H9 (cell line): ENCODE data around the gene MXRA7. TPM values are rescaled to one million over a fixed set of nuclear protein-coding genes. Genes with fewer than 3 reads are reported as not detected.

Source experiments
- DNase-seq: peaks from one replicate; pipeline ENCODE4 v3.0.0-alpha.2; 2017
- H2AFZ ChIP-seq: one replicate; pipeline ENCODE4 v1.6.1; 2013; ENCODE audit warnings: mild to moderate bottlenecking, low read length, control low read depth, moderate library complexity
- H2AK5ac ChIP-seq: 2 replicates; pipeline ENCODE4 v1.6.1; 2013; ENCODE audit warnings: low read length, control low read depth, mixed read lengths; ENCODE audit not compliant: insufficient read length
- H2BK120ac ChIP-seq: one replicate; pipeline ENCODE4 v1.6.1; 2013; ENCODE audit warnings: low read depth, mild to moderate bottlenecking, low read length, control low read depth, inconsistent platforms; ENCODE audit not compliant: poor library complexity, severe bottlenecking
- H2BK12ac ChIP-seq: 2 replicates; pipeline ENCODE4 v1.6.1; 2013; ENCODE audit warnings: low read length, control low read depth, mixed read lengths, low read depth; ENCODE audit not compliant: insufficient read length
- H2BK15ac ChIP-seq: 2 replicates; pipeline ENCODE4 v1.6.1; 2013; ENCODE audit warnings: low read depth, low read length, control low read depth
- H2BK20ac ChIP-seq: one replicate; pipeline ENCODE4 v1.6.1; 2013; ENCODE audit warnings: low read depth, mild to moderate bottlenecking, low read length, control low read depth, inconsistent platforms; ENCODE audit not compliant: poor library complexity, severe bottlenecking
- H2BK5ac ChIP-seq: 2 replicates; pipeline ENCODE4 v1.6.1; 2013; ENCODE audit warnings: low read length, control low read depth, mixed read lengths; ENCODE audit not compliant: insufficient read length
- H3K14ac ChIP-seq: 2 replicates; pipeline ENCODE4 v1.6.1; 2013; ENCODE audit warnings: low read length, control low read depth; ENCODE audit not compliant: insufficient read depth
- H3K18ac ChIP-seq: 2 replicates; pipeline ENCODE4 v1.6.1; 2013; ENCODE audit warnings: low read depth, mild to moderate bottlenecking, mixed read lengths, low read length, control low read depth; ENCODE audit not compliant: insufficient read length
- H3K23ac ChIP-seq: 2 replicates; pipeline ENCODE4 v1.6.1; 2013; ENCODE audit warnings: low read length, control low read depth, mixed read lengths, low read depth; ENCODE audit not compliant: insufficient read length
- H3K23me2 ChIP-seq: 2 replicates; pipeline ENCODE4 v1.6.1; 2013; ENCODE audit warnings: low read depth, mild to moderate bottlenecking, mixed read lengths, low read length, control low read depth; ENCODE audit not compliant: insufficient read length, poor library complexity, severe bottlenecking
- H3K27ac ChIP-seq: 2 replicates; pipeline ENCODE4 v1.5.1; 2013; ENCODE audit warnings: low read length, control low read depth, mixed read lengths, low read depth; ENCODE audit not compliant: insufficient read length
- H3K27me3 ChIP-seq: 2 replicates; pipeline ENCODE4 v1.6.1; 2013; ENCODE audit warnings: low read length, control low read depth, inconsistent platforms; ENCODE audit not compliant: insufficient read depth
- H3K4ac ChIP-seq: 2 replicates; pipeline ENCODE4 v1.6.1; 2013; ENCODE audit warnings: low read depth, mild to moderate bottlenecking, control low read depth, inconsistent platforms, low read length, moderate library complexity
- H3K4me1 ChIP-seq: 2 replicates; pipeline ENCODE4 v1.6.1; 2013; ENCODE audit warnings: low read length, control low read depth, inconsistent platforms; ENCODE audit not compliant: insufficient read depth
- H3K4me2 ChIP-seq: 2 replicates; pipeline ENCODE4 v1.6.1; 2013; ENCODE audit warnings: low read length, control low read depth, mixed read lengths; ENCODE audit not compliant: insufficient read length, insufficient read depth
- H3K56ac ChIP-seq: 2 replicates; pipeline ENCODE4 v1.6.1; 2013; ENCODE audit warnings: low read depth, mild to moderate bottlenecking, mixed read lengths, low read length, control low read depth; ENCODE audit not compliant: insufficient read length
- H3K79me1 ChIP-seq: 2 replicates; pipeline ENCODE4 v1.6.1; 2013; ENCODE audit warnings: low read depth, mild to moderate bottlenecking, moderate library complexity, low read length, control low read depth, inconsistent platforms; ENCODE audit not compliant: insufficient read depth, poor library complexity, severe bottlenecking
- H3K79me2 ChIP-seq: 2 replicates; pipeline ENCODE4 v1.6.1; 2013; ENCODE audit warnings: low read length, control low read depth, inconsistent platforms; ENCODE audit not compliant: insufficient read depth
- H3K9ac ChIP-seq: 2 replicates; pipeline ENCODE4 v1.6.1; 2013; ENCODE audit warnings: low read length, control low read depth, mixed read lengths; ENCODE audit not compliant: insufficient read length; ENCODE audit errors: extremely low read depth
- H3K9me3 ChIP-seq: one replicate; pipeline ENCODE4 v1.6.1; 2013; ENCODE audit warnings: low read depth, low read length, inconsistent platforms; ENCODE audit not compliant: control insufficient read depth
- H3T11ph ChIP-seq: one replicate; pipeline ENCODE4 v1.6.1; 2013; ENCODE audit warnings: mild to moderate bottlenecking, low read length, control low read depth, inconsistent platforms
- H4K20me1 ChIP-seq: one replicate; pipeline ENCODE4 v1.6.1; 2013; ENCODE audit not compliant: control insufficient read depth, insufficient read length, insufficient read depth
- H4K5ac ChIP-seq: 2 replicates; pipeline ENCODE4 v1.6.1; 2013; ENCODE audit warnings: low read depth, mild to moderate bottlenecking, mixed read lengths, low read length, control low read depth; ENCODE audit not compliant: insufficient read length
- H4K8ac ChIP-seq: replicated peaks from 2 replicates; pipeline ENCODE4 v1.6.1; 2013; ENCODE audit warnings: low read length, control low read depth, mixed read lengths, low read depth; ENCODE audit not compliant: insufficient read length
- H4K91ac ChIP-seq: 2 replicates; pipeline ENCODE4 v1.6.1; 2013; ENCODE audit warnings: low read depth, mild to moderate bottlenecking, moderate library complexity, mixed read lengths, low read length, control low read depth; ENCODE audit not compliant: insufficient read length
- H3K27ac Mint-ChIP-seq, 3 experiments: 2 replicates in 2 of 3; 3 replicates in 1 of 3; pipeline ENCODE4 v1.8.0; 2020 to 2021; ENCODE audit warnings: mixed read lengths in 3 of 3, mild to moderate bottlenecking in 1 of 3, moderate library complexity in 1 of 3
- H3K27me3 Mint-ChIP-seq: 2 replicates; pipeline ENCODE4 v1.8.0; 2021; ENCODE audit warnings: low read depth, mild to moderate bottlenecking, moderate library complexity, mixed read lengths
- H3K36me3 Mint-ChIP-seq, 3 experiments: 2 replicates in 2 of 3; 3 replicates in 1 of 3; pipeline ENCODE4 v1.8.0; 2020 to 2021; ENCODE audit warnings: low read depth in 3 of 3, mixed read lengths in 3 of 3; ENCODE audit not compliant: insufficient read depth in 1 of 3
- H3K4me1 Mint-ChIP-seq, 2 experiments: 2 replicates each; pipeline ENCODE4 v1.8.0; 2020; ENCODE audit warnings: mixed read lengths in 2 of 2
- H3K4me3 Mint-ChIP-seq, 2 experiments: 2 replicates in 1 of 2; 3 replicates in 1 of 2; pipeline ENCODE4 v1.8.0; 2020 to 2021; ENCODE audit warnings: mild to moderate bottlenecking in 2 of 2, mixed read lengths in 2 of 2, moderate library complexity in 1 of 2
- H3K9me3 Mint-ChIP-seq, 2 experiments: 2 replicates in 1 of 2; 3 replicates in 1 of 2; pipeline ENCODE4 v1.8.0; 2020; ENCODE audit warnings: mild to moderate bottlenecking in 2 of 2, mixed read lengths in 2 of 2, moderate library complexity in 1 of 2
- CTCF ChIP-seq: fragments of 200-600 bp; sonication (generic); conservative IDR thresholded peaks from 3 replicates; pipeline ENCODE4 v1.8.0; 2021; ENCODE audit warnings: antibody characterized with exemption, mild to moderate bottlenecking
- WGBS: extraction: QIAGEN DNeasy Blood & Tissue Kit; methylation state at CpG from one replicate; pipeline ENCODE4 v1.1.7; 2013; ENCODE audit warnings: missing lambda C conversion rate, low lambda C conversion rate, mixed read lengths; ENCODE audit not compliant: insufficient read length; ENCODE audit errors: extremely low coverage; 5-methylcytosine and 5-hydroxymethylcytosine counted together
- total RNA-seq: library from RNA; stranded (reverse); gene quantifications from 2 replicates; pipeline ENCODE4 v1.2.1, GENCODE V29; 2021

MXRA7 gene
- total RNA-seq, 1 experiment from 2014 or later, result 28.2 TPM

- Histone ChIP-seq H2BK5ac (no peak overlapping the region), H3K4me1 (no peaks in the 10 kb centered on the region), H3K79me2 (no peaks in the 10 kb centered on the region), H2BK120ac (no peak overlapping the region), H4K20me1 (no peaks in the 10 kb centered on the region), H3K23me2 (no peaks in the 10 kb centered on the region), H3K9me3 (no peaks in the 10 kb centered on the region), H2BK12ac (no peak overlapping the region), H3K23ac (no peak overlapping the region), H3K9ac (no peak overlapping the region), H2AK5ac (no peak overlapping the region), H3T11ph (no peak overlapping the region), H3K27me3 (no peaks in the 10 kb centered on the region), H2BK20ac (no peak overlapping the region), H3K56ac (no peak overlapping the region), H4K8ac (no peak overlapping the region), H4K91ac (no peak overlapping the region), H3K14ac (no peak overlapping the region), H3K79me1 (no peaks in the 10 kb centered on the region), H3K27ac (no peak overlapping the region), H2AFZ (no peak overlapping the region), H3K4ac (no peak overlapping the region), H3K18ac (no peak overlapping the region), H4K5ac (no peak overlapping the region), H3K4me2 (no peak overlapping the region), H2BK15ac (no peak overlapping the region)
- Mint-ChIP-seq H3K27me3 (no peaks in the 10 kb centered on the region; the same call in 1 of the 2 replicates), H3K36me3 (peaks cover 0 to 4% (median 0%) of the 10 kb centered on the region in 3 experiments; a peak in 1 of 7 replicates), H3K27ac (no peak overlapping the region), H3K4me1 (peaks cover 11 to 16% of the 10 kb centered on the region in 2 experiments), H3K9me3 (no peaks in the 10 kb centered on the region; a peak in 1 of 5 replicates), H3K4me3 (no peak overlapping the region)
- WGBS, result no CpG with 5 or more reads among the region's 1 CpG
- DNase-seq, result no peak
- no peak for TF ChIP-seq CTCF
Measured at GRCh38 chr17:76679239-76679638, 31.5 kb downstream of the MXRA7 start.
